Epithelial cell of esophagus (primary cell): ENCODE data around the gene MORF4L2.

Experiments used
- DNase-seq: peaks from one replicate; pipeline ENCODE4 v3.0.0; 2010; ENCODE audit warnings: low read depth
- H3K4me3 ChIP-seq: 2 replicates; pipeline ENCODE4 v1.5.1; 2011; ENCODE audit warnings: mild to moderate bottlenecking, low read length, control low read depth
- TF ChIP-seq, protein P1 (sequence below): IDR thresholded peaks from 2 replicates; pipeline ENCODE4 v1.5.1; 2011; ENCODE audit warnings: low read depth, mild to moderate bottlenecking, low read length, control low read depth, inconsistent platforms; ENCODE audit not compliant: insufficient read depth; ENCODE audit errors: missing control alignments

Gene MORF4L2

DNA sequence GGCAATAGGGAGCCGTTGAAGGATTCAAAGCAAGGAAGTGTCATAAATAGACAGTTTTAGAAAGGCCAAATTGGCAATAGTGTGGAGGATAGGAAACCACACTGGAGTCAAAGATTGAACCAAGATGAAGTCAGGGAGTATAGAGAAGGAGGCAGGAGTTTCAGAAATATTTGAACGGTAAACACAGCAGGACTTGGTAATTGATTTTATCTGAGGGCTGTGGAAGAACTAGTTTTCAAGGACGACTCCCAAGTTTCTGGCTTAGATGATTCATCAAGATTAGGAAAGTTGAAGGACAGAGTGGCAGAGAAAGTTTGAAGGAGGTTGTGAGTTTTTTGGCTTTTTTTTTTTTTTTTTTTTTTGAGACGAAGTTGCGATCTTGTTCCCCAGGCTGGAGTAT is 12.7 kb upstream of the MORF4L2 start:
- DNase-seq, result no peak
- TF ChIP-seq, protein P1, sequence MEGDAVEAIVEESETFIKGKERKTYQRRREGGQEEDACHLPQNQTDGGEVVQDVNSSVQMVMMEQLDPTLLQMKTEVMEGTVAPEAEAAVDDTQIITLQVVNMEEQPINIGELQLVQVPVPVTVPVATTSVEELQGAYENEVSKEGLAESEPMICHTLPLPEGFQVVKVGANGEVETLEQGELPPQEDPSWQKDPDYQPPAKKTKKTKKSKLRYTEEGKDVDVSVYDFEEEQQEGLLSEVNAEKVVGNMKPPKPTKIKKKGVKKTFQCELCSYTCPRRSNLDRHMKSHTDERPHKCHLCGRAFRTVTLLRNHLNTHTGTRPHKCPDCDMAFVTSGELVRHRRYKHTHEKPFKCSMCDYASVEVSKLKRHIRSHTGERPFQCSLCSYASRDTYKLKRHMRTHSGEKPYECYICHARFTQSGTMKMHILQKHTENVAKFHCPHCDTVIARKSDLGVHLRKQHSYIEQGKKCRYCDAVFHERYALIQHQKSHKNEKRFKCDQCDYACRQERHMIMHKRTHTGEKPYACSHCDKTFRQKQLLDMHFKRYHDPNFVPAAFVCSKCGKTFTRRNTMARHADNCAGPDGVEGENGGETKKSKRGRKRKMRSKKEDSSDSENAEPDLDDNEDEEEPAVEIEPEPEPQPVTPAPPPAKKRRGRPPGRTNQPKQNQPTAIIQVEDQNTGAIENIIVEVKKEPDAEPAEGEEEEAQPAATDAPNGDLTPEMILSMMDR, result no peak
- H3K4me3 ChIP-seq, result no peak overlapping the region

DNA sequence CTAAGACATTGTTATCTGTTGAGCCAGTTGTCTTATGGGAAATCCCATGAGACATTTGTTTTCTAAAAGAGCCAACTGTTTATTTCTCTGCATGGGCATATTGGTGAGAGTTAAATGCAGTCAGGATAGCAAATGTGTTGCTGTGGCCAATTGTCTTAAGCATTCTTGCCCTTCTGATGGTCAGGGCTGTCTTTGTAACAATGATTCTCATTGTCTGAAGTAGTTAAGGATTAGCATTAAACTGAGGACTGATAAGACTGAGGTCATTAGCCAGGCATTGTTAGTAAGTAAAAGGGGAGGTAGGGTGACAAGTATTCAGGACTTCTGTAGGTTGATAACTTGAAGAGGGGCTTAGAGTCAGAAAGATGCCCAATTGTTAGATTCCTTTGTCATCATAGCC is 11.2 kb upstream of the MORF4L2 start:
- no peak for DNase-seq
- TF ChIP-seq, protein P1, result no peak
- H3K4me3 ChIP-seq, result no peak overlapping the region

DNA sequence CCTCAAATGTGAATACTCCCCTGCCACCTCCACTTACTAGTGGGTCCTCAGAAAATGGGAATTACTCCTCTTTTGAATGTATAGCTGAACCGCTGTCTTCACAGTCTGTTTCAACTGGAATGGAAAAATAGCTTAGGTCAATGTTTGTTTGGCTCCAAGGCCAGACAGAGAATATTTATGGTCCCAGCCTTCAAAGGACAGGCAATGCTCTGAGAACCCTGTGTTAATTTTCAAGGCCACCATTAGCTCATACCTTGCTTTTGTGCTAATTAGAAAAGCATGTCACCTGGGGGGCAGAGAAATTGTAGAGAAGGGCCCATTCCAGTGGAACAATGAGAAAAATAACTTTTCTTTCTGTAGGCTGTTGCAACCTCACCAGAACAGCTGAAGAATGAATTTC is 4.6 kb upstream of the MORF4L2 start:
- TF ChIP-seq, protein P1, result no peak
- DNase-seq, result no peak
- no peak overlapping the region for H3K4me3 ChIP-seq

DNA sequence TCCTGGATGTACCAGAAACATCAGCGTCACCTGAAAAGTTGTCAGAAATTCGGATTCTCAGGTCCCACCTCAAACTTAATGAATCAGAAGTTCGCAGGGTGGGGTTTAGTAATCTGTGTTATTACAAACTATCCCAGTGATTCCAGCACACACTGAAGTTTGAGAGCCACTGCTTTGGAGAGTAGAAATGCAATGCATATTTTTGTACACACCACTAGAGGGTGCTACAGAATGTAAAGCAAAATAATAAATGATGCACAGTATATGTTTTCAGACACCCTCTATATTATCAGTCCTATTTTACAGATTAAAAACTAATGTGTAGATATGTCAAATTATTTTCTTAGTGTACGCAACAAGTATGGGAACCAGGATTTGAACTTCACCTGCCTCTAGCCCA is 2.4 kb upstream of the MORF4L2 start:
- DNase-seq, result peak; percentile 31
- TF ChIP-seq, protein P1, result peak; percentile 50

DNA sequence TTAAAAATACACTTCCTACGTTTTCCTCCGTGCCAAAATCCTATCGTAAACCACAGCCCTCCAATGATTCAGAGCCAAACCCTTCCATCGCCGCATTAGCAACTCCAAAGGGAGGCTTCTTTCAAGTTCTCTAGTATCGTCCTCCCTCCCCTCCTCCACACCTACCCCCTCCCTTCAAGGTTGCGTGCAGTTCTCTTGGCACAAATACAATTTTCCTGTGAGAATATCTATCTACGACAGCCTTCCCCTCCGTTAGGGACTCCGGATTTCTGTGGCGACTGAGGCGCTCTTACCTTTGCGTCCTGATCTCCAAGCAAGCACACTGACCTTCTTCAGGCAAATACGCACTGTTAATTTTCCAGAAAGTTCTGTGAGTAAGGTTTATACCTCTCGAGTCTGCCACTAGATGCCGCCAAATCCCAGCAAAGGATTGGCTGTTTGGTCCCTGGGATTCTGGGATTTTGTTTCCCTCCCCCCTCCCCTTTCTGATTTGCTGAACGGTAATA is 1.2 kb upstream of the MORF4L2 start:
- peak overlapping the region; percentile 68 for H3K4me3 ChIP-seq
- DNase-seq, result peak; percentile 76
- TF ChIP-seq, protein P1, result peak; percentile 75

More for the DNA sequence above, 2.4 kb upstream of the MORF4L2 start:
- no peak overlapping the region for H3K4me3 ChIP-seq

DNA sequence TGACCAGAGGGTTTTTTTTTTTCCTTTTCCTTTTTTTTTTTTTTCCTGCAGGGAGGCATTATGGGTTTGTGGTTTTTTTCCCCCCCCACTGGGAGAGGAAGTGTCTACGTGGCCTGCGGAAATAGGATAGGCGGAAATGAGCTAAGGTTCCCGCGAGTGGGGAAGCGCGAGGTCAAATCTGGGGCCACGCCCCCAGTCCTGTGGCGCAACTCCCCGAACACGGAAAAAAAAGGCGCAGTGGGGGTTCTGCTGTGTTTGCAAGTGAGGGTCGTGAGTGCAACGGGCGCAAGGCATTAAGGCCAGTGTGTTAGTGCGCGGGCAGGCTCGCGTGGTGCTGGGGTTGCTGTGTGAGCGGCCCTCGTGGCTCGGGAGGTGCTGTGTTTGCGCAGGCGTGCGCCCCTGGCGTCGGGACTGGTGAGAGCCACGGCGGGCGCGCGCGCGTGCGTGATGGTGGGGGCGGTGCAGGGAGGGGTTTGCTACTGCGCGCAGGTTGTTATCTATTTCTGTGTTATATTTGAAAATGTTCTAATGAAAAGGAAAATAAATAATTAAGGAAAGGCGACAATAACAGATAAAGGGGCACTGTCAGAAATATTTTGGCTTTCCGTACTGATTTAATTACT is 685 bp upstream of the MORF4L2 start:
- H3K4me3 ChIP-seq, result peak overlapping the region; percentile 68
- DNase-seq, result peak; percentile 78
- TF ChIP-seq, protein P1, result peak; percentile 27

DNA sequence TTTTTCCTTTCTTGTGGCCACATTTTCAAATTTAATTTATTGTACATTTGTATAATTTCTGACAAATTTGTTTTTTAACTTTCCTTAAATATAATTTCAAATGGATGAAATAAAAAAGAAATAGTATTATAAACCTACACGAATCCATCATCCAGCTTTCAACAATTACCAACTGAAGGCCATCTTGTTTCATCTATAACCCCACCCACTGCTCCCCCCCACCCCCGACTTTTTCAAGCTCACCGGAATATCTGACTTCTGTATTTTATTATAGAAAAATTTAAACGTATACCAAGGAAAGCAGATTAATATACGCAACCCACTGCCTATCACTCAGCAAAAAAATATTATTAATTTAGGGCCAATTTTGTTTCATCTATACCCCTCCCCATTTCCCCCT is 1.1 kb downstream of the MORF4L2 start:
- H3K4me3 ChIP-seq, result peak overlapping the region; percentile 73
- DNase-seq, result no peak
- TF ChIP-seq, protein P1, result no peak
